Middle frontal gyrus (tissue), 1 donor: ENCODE results near the gene LPP.

Source experiments
- DNase-seq: peaks from one replicate; pipeline ENCODE4 v3.0.0-alpha.2; 2015; ENCODE audit warnings: low spot score; ENCODE audit errors: extremely low spot score

LPP gene

DNA sequence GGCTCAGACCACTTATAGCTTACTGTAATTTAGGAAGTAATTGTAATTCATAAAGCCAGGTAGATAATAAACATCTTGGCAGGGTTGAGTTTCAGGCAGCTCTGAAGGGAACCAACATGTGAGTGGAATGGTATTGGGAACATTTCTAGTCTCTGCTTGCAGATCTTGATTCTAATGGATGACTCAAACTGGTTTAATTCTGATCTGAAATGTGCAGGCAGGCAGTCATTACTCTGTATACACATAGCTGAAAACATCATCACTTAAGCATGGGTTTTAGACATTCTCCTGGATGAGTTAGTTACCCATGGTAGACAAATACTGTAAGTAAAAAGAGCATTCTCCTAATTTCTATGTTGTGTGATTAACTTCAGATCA, 700.8 kb downstream of the LPP start:
- no peak for DNase-seq

DNA sequence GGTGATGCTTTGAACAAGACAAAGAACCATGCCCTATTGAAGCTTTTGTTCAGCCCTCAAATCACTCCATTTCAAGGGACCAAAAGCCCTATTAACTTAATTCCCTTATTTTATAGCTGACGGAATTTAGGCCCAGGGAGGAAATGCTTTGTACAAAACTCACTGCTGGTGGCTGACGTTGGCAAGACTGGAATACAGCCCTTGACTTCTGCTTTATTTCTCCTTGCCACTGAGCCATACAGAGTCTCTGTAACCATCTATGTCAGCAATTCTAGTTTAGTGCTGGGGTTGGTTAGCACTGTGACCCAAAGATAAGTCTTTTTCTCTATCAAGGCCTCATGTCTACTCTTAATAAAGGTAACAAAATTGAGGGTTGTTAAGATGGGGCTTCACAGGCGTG, 701.7 kb downstream of the LPP start:
- no peak for DNase-seq

DNA sequence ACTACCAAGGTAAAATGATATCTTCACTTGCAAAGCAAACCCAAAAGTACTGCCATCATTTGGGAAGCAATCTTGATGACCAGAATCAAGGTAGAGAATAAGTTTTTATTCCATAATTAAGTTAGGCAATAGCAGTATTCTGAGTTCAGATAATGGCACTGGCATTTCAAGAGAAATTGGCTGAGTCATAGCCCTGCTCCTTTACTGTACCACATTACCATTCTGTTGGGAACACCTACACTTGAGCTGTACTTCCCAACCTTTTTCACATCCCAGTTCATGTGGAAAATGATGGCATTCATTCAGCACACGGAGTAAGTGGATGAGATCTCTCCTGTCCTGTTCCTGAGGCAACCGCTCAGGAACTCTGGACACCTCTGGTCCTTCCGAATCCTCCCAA, 706.2 kb downstream of the LPP start:
- DNase-seq = no peak

DNA sequence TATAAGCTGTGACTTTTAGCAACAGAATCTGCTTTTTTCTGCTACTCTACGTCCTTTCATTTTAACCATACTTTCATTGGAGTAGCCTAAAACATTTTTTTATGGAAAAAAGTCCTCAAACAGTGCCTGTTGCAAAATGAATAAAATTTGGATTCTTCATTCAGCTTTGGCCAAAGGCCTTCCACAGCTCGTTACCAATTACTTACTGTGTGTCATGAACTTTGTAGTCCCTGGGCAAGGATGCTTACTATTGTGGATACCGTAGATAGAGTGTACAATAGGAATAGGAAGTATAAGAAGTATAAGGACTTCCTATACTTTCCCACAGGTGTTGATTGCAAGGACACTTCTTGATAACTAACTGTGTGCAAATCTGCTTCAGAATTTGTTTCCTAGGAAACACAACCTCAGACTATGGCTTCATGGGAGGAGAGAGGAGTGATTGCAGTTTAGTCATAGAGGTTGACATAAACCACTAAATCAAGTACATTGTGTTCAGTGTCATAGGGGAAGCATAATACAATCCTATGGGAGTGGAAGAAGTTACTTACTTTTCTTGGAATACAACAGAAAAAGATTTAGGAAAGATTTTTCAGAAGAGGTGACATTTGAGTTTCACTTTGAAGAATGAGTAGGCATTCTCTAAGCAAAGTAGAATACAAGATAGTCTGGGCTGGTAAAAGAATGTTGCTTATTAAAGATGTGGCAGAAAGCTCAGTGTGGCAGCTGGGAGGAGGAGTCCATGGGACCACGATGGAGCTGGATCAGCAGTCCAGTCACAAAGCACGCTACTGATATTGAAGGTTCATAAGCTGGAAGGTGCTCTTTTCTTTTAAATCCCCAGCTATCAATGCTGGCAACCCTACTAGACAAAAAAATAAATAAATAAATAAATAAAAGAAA, 708.1 kb downstream of the LPP start:
- DNase-seq = no peak

DNA sequence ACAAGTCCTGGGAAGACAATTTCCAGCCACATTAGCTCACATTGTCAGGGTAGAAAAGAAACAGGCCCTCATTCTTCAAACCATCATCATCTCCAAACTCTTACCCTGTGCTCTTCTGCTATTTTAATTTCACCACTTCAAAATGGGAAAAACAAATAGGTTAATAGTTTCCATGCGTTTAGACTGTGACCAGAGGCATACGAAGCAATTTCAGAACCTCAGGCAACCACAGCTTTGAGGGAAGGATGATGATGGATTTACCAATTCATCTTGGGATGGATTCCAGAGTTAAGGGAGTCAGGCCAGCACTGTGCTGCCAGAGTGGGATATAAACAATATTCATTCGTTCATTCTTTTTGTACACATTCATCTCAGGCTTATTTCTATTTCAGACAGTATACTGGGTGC, 710.0 kb downstream of the LPP start:
- no peak for DNase-seq

DNA sequence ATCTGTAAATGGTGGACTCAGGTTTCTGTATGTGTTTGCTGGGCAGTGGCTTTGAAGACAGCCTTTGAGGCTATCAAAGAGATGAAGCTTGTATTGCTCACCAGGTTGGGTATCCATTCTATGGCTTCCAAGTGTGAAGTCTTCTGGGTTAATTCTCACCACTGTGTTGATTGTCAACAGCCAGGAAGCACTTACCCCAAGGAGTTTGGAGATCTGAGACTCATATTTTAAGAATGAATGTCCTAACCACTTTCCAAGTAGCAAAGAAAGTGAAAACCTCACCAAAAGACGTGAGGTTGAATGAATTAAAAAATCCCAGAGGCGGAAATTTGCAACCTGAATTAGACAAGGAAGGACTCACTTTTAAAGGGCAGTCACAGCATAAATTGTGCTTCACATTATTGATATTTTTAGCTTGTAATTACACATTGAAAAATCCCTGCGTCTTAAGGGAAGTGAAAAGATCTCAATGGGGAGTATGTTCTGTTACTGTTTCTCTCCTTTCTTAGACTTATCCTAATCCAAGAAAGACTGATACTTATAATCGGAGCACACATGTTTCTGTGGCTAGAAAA, 713.8 kb downstream of the LPP start:
- no peak for DNase-seq

DNA sequence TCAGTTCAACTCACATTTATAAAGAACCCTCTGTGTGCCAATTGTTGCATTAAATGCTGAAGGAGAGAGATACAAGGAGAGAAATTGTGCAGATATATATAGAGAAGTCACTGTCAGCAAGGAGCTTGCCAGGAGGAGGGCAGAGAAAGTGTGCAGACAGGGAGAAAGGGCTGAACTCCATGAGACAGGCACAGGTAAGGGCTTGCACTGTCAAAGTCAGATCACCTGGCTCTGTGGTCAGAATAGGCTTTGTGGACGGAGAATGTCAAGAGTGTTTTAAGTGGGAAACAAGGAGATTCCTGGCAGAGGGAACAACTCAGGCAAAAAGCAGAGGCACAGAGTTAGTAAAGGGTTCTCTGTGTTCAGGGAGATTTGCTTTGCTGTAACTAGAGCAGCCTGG, 714.8 kb downstream of the LPP start:
- DNase-seq = no peak

DNA sequence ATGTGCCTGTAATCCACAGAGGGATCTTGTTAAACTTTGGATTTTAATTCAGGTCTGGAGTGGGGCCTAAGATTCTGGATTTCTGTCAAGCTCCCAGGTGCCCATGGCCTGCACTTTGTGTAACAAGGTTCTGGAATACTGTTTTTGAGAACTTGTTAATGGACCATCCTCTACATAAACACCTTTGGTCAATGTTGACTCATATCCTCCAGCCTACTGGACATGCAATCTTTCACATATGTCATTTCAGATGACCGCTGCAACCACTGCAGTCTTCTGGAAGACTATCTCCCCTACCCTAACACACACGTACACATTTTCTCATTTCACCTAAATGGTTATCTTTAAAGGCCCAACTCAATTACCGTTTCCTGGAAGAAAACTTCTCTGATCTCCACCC, 715.7 kb downstream of the LPP start:
- no peak for DNase-seq

DNA sequence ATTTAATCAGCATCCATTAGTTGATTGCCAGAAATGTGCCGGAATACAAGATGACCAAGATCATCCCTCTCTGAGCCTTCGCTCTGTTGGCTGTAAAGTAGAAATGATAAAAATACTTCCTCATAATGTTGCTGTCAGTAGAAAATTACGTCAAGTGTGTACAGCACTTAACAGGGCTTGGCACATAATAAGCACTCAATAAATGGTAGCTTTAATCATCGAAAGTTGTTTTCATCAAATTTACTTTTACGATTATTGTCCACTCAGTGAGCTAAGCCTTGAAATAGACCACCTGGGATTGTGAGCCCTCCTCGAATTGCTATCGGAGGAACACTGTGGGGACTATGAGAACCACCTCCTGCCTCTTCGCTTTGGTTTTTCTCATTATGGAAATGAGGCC, 716.5 kb downstream of the LPP start:
- no peak for DNase-seq

DNA sequence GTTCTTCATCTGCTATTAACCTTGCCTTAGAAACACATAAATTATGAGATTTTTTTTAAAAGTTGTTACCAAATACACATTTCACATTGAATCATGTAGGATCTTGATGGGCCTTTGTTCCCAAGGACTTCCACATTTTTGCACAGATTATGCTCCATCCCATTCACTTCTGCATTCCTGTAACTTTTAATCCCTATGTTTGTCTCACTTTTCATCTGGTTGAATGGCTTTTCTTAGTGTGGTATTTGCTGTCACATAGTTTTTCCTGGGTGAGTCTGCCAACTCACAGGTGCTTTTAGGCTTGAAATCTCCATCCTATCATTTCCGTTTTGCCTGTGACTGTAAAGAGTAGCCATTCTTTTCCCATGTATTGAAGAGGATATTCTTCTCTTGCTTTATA, 720.6 kb downstream of the LPP start:
- no peak for DNase-seq

DNA sequence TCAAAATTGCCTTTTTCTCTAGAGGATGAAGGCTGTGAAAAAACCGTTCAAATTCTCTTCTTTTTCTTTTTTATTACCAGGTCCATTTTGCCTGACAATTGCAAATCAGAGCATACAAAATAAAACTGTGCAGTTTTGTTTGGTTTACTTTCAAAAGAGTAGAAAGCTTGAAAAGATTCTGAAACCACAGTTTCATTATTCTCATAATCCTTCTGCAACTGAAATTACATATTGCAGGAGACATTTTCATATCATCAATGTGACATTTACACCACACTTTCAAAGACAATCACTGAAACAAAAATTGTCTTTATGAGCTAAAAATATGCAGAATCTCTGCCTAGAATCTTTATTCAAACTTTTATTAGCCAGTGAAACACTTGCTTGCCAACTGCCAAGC, 721.5 kb downstream of the LPP start:
- no peak for DNase-seq

DNA sequence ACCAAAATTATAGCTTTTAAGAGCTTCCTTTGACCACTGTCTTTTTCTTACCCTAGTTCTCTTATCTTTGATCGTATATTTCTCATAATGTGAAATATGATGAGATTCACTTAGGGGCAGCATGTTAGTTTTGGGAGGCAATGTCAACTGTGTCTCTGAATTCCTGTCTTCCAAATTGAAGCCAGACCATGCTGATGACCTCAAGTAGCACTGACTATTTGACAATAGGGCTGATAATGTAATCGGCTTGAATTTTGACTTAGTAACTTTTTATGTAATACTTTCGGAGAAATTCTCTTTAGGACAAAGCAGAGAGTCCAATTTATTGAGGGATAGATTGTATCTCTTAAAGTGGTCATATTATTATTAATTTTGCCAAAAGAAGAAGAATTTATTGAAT, 722.4 kb downstream of the LPP start:
- no peak for DNase-seq

DNA sequence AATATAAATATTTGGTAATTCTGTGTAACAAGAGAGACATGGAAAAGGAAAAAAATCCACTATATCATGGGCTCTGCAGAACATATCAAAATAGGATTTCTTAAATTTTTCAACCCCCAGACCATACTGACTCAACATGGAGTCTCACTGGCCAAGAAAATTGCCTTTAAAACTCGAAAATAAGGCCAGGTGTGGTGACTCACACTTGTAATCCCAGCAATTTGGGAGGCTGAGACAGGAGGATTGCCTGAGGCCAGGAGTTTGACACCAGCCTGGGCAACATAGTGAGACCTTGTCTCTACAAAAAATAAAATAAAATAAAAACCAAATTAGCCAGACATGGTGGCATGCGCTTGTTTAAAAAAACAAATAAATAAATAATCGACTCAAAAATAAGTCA, 723.4 kb downstream of the LPP start:
- no peak for DNase-seq

DNA sequence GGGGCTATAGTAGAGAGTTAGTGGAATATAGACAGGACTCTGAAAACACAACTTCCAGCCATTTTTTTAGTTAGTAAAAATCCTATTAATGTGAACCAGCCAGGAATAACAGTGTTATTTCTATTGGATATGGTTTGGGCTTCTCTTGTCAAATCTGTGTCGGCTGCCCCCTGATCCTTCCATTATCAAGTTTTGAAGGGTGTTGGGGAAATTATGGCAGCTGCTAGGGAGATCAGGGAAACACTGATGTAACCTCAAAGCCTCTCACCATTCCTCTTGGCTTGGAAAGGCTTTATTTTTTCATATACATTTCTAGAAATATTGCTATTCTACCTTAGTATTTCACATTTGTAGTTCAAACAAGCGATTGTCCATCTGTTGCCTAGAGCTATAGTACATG, 724.1 kb downstream of the LPP start:
- no peak for DNase-seq

DNA sequence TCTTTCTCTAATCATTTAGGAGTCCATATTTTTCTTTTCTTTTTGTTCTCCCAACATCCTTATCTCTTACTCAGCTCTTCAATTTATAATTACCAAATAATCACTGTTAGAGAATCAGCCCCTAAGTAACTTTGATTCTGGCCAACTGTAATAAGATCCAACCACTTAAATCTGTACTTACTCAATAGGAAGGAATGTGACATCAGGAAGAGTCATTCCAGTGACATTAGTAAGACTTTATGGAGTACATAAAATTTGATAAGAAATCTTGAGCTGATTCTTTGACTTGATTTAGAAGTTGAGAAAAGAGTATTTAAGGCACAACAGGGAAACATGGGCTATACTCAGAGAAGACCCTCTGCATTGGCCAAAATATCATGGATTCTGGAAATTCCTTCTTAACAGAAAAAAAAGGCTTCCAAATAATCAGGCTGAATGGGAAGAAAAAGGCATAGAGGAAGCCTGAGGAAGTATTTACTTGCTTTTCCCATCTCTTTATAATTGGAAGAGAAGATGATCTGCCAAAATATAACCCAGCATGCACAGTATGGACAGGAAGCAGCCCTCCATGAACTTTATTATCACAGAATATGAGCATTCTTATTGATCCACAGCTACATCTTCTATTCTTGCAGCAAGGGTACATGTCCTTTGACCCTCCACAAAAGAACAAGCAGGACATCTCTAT, 728.1 kb downstream of the LPP start:
- DNase-seq = no peak

DNA sequence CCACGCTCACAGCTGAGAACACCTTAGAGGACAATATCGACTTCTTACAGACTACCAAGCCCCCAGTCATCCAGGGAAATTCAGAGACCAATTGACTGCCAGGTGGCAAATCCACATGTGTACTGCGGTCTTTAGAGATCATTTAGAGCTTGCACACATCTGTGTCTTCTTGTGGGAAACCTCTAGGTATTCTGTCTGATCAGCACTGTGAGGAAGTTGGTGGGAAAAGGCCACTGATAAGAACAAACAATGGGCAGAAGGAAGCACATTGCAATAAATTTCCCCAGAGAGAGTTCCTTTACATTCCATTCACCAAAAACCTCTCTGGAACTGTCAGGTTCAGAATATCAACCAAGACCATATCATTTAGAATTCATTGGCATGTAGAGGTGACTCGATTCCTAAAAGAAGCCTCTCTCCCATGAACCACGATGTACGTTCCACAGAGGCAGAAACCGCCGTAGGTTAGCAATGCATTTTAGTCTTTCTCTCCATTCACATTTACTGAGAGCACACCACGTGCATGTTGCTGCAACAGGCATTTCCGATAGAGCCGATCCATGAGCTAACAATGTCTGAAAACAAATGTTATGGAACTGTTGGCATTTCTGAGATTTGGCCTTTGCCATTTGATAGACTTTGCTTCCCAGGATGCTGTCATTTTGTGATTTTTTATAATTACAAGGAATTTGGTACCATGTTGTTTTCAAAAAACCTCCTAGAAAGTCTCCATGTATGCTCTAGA, 730.5 kb downstream of the LPP start:
- no peak for DNase-seq

DNA sequence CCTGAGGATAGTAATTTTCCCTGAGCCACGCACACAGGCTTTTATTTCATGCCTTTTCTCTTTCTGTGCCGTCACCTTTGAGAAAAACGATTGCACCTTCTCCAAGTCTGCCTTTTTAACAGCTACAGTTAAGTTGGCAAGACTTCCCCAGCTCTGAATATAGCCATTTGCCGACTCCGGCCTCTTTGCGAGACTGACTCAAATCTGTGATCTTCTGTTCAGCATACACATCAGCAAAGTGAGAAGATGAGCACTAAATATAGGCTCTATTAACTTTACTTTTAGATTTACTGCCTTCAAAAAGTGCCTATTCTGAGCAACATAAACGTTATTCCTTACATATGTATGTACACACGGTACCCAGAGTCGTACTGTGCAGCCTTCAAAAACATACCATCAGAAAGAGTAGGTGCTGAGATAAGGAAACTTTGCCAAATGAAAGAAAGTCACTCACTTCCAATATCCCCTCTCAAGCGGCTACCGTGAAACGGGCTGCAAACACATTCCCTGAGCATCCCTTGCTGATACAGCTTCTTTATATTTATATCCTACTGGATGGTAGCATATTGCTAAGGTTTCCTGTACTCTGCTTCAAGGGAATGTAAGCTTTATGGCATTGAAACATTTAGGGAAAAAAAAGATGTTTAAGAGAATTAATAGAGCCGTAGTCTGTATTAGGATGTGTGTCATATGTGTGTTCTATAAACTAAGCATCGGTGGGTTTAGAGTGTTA, 734.5 kb downstream of the LPP start:
- DNase-seq = peak; percentile 60

DNA sequence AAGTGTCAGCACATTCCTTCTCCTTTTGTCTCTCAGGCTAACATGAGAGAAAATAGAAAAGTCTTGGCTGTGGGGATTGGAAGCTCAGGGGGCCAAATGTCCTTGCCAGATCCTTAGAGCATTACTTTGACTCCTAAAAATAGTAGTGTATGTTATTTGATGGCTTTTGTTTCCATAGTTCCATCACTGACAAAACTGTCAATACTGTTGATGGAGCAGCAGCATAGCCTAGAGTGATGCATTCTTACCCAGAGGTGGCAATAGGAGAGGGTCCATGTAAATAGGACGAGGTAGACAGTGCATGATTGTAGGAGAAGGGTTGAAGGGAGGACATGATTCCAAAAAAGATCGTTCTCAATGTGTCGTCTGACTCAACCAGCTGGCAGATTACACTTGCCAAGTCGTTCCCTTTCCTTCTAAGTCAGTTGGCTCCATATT, 735.1 kb downstream of the LPP start:
- peak; percentile 21 for DNase-seq

DNA sequence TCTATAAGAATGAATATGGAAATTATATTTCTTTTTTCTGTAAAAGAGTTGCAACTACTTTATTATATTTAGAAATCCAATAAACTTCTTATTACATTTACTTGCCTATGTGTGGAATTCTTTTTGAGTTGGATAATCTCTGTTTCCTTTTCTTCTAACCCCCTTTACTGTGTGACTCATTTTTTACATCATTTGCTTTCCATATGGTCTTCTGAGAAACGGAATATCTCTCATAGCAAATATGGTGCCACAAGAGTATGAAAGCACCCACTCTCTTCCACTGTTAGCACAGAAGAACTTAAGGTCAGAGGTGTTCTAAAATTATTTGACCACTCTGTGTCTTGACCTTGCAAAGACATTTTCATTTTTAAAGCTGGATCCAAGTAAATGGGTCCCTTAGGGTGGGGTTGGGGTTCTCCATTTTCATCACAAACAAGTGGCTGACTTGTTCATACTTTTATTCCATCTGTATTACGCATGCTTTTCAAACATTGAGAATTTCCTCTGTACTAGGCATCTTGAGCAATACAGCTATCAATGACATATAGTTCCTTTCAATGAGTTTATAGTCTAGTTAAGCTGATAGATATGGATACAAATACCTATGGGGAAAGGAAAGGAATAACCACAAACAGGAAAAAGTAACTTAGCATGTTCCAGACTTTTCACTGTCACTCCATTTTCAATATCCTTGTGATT, 736.8 kb downstream of the LPP start:
- no peak for DNase-seq

DNA sequence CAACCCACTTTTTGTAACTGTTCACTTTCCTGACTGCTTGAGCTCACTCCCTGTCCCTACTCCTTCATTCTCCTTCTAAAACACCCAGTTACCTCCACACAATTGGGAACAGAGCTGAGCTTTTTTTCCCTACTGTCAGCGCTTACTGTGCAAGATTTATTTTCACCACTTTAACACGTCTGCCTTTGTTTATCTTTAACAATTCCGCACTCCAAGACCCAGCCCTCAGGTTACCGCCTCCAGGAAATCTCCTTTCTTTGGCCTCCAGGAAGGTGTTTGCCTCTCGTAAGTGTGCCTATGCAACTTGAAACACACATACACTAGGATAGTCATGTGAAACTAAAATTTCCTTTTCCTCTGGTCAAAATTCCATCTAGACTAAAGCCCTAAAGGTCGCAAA, 745.9 kb downstream of the LPP start:
- DNase-seq = no peak
